GM19240 (cell line): ENCODE data around the gene NPL.

Experiments
- DNase-seq: peaks from one replicate; pipeline ENCODE4 v3.0.0; 2011; ENCODE audit warnings: low spot score; ENCODE audit not compliant: insufficient read length

The NPL gene

GRCh38 chr1:182862827-182863226, 73.3 kb downstream of the NPL start:
- DNase-seq: no peak

DNA sequence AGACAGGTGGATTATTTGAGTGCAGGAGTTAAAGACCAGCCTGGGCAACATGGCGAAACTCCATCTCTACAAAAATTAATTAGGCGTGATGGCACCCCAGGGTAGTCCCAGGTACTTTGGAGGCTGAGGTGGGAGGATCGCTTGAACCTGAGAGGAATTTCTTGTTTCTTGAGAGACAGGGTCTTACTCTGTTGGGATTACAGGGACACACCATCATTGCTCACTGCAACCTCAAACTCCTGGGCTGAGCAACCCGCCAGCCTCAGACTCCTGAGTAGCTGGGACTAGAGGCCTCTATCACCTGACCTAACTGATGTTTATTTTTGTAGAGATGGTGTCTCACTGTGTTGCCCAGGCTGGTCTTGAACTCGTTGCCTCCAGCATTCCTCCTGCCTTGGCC, 74.4 kb downstream of the NPL start:
- DNase-seq: no peak

DNA sequence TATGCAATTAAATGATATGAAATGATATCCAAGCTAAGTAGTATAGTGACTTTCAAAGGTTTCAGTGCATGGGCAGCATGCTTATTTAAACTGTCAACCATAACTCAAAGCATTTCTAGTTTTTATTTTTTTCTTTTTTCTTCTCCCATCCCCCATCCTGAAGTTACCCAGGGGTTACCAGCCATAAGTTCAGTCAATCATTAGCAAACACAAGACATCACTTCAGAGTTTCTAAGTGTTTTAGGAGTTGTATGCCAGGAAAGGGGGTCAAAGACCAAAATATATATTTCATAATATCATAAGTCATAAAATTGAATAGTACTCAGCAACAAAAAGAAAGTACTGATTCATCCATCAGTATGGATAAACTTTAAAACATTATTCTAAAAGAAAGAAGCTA, 78.3 kb downstream of the NPL start:
- no peak for DNase-seq

DNA sequence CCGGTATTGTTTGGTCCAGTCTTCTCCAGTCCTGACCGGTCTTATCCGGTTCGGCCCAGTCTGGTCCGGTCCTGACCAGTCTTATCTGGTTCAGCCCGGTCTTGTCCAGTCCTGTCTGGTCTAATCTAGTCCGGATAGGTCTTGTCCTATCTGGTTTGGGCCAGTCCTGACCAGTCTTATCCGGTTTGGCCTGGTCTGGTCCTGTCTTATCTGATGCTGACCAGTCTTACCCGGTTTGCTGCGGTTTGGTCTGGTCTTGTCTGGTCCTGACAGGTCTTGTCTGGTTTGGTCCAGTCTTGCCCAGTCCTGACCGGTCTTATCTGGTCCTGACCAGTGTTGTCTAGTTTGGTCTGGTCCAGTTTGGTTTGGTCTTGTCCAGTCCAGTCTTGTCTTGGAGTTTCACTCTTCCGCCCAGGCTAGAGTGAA, 79.7 kb downstream of the NPL start:
- no peak for DNase-seq

GRCh38 chr1:182872881-182873280, 83.3 kb downstream of the NPL start:
- DNase-seq: no peak

DNA sequence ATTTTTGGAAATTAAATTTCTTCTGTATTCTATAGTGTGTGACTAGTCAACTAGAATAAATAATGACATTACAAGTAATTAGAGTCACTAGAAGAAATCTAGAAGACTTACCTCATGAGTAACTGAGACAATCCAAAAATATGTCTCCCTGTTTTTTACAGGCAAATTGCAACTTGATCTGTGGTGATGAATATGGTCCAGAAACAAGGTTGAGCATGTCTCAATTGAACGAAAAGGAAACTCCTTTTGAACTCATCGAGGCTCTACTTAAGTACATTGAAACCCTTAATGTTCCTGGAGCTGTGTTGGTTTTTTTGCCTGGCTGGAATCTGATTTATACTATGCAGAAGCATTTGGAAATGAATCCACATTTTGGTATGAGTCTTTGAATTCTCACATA, 86.3 kb downstream of the NPL start:
- no peak for DNase-seq

DNA sequence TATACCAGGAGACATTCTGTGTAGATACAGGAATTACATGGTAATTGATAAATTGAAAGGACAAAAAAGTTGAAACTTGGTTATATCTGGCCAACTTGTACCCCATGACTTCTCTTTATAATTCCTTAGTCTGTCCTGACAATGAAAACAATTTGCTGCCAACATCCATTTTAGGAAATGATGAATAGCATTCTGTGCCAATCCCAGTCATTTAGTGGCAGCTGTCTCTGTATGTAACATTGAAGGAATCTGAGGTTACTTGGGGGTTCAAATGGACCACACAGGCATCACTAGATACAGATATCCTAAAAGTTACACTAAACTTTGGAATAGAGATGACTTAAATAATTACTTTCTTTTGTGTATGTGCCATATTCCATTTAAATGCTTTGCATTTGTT, 87.8 kb downstream of the NPL start:
- no peak for DNase-seq

DNA sequence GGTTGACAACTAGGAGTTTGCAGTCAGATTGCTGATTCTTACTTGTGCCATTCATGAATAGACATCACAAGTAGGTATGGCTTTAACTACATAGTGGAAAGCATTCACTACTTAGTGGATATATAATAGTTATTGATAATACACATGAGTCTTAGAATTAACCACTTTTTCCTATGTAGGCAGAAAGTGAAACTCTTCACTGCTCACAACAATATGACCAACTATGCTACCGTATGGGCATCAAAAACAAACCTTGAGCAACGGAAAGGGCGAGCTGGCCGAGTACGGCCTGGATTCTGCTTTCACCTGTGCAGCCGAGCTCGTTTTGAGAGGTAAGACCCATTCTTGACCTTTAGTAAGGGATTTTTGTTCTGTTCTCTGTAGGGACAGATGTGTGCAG, 88.3 kb downstream of the NPL start:
- no peak for DNase-seq
